GM12878 (cell line): ENCODE measurements around the gene FOXK2. TPM values are rescaled to one million over a fixed set of nuclear protein-coding genes. Genes with fewer than 3 reads are reported as not detected.

Experiments used
- ATAC-seq: fragments of 200-7000 bp; cut with Tn5 transposase; 3 replicates; pipeline ENCODE4 v1.9.1; 2020; ENCODE audit warnings: mild to moderate bottlenecking, moderate library complexity
- BruUV-seq: library from RNA; stranded (reverse); fragments of 400-500 nt; replicated peaks from 2 replicates; lab custom pipeline; 2021; lab: Mats Ljungman, UMichigan
- CTCF ChIA-PET: fragments of 300-600 bp; sonication (Branson Sonifier 250); formaldehyde crosslinking; extraction: SDS; loops from one replicate; lab custom pipeline; 2021; ENCODE audit warnings: inconsistent platforms; lab: Yijun Ruan, JAX
- POLR2A ChIA-PET: fragments of 350-600 bp; formaldehyde crosslinking; extraction: SDS; loops from one replicate; lab custom pipeline; 2021; ENCODE audit warnings: inconsistent platforms; lab: Charles Lee
- RAD21 ChIA-PET: fragments of 300-600 bp; sonication (Branson Sonifier 250); formaldehyde crosslinking; loops from one replicate; lab custom pipeline; 2023; ENCODE audit warnings: antibody characterized with exemption; ENCODE audit not compliant: unreplicated experiment; lab: Charles Lee
- SMC1A ChIA-PET: fragments of 300-600 bp; sonication (Branson Sonifier 250); formaldehyde crosslinking; loops from one replicate; lab custom pipeline; 2023; ENCODE audit not compliant: unreplicated experiment, uncharacterized antibody; lab: Charles Lee
- DNase-seq: peaks from one replicate; pipeline ENCODE4 v3.0.0-alpha.2; 2011; ENCODE audit warnings: low read depth, low spot score
- FAIRE-seq: peaks from 3 replicates; lab custom pipeline; 2011; peaks lifted over from hg19 to GRCh38; lab: Jason Lieb, UNC
- H2AFZ ChIP-seq: 2 replicates; pipeline ENCODE4 v1.6.0; 2011; ENCODE audit warnings: low read depth, low read length, control low read depth; ENCODE audit not compliant: control insufficient read depth
- H3K27ac ChIP-seq: 2 replicates; pipeline ENCODE4 v1.5.1; 2011; ENCODE audit warnings: control low read depth; ENCODE audit not compliant: control insufficient read depth, insufficient read depth
- H3K27me3 ChIP-seq, 2 experiments: replicated peaks in 1 of 2; 2 replicates each; pipeline versions ENCODE4 v1.6.0 to v1.6.1; 2011; ENCODE audit warnings: low read length in 1 of 2; ENCODE audit not compliant: control insufficient read depth in 2 of 2, insufficient read depth in 2 of 2
- H3K36me3 ChIP-seq, 2 experiments: 2 replicates each; pipeline ENCODE4 v1.5.1; 2011; ENCODE audit warnings: low read length in 1 of 2; ENCODE audit not compliant: control insufficient read depth in 2 of 2, insufficient read depth in 2 of 2
- H3K4me1 ChIP-seq: 2 replicates; pipeline ENCODE4 v1.6.1; 2011; ENCODE audit warnings: mild to moderate bottlenecking, low read length, moderate library complexity, mixed read lengths; ENCODE audit not compliant: control insufficient read depth, insufficient read depth
- H3K4me2 ChIP-seq: 2 replicates; pipeline ENCODE4 v1.6.0; 2011; ENCODE audit warnings: control low read depth; ENCODE audit not compliant: control insufficient read depth, insufficient read depth
- H3K4me3 ChIP-seq: fragments of 200-600 bp; sonication (generic); 2 replicates; pipeline ENCODE4 v1.5.1; 2016
- H3K79me2 ChIP-seq: 2 replicates; pipeline ENCODE4 v1.6.0; 2011; ENCODE audit warnings: low read length; ENCODE audit not compliant: control insufficient read depth, insufficient read depth
- H3K9ac ChIP-seq: 2 replicates; pipeline ENCODE4 v1.8.0; 2011; ENCODE audit warnings: low read length, control low read depth, mixed read lengths; ENCODE audit not compliant: control insufficient read depth, insufficient read depth
- H3K9me3 ChIP-seq: replicated peaks from 3 replicates; pipeline ENCODE4 v1.5.1; 2011; ENCODE audit warnings: mild to moderate bottlenecking, low read length; ENCODE audit not compliant: control insufficient read depth, insufficient read depth
- H4K20me1 ChIP-seq: 2 replicates; pipeline ENCODE4 v1.6.0; 2011; ENCODE audit not compliant: control insufficient read depth, insufficient read depth
- FOXM1 ChIP-seq: IDR thresholded peaks from 2 replicates; pipeline ENCODE4 v1.6.1; 2012; ENCODE audit warnings: low read depth, mild to moderate bottlenecking, inconsistent platforms, low read length, moderate library complexity
- POLR2A ChIP-seq: IDR thresholded peaks from 2 replicates; pipeline ENCODE4 v1.6.1; 2011; ENCODE audit warnings: low read depth, mild to moderate bottlenecking, low read length
- TCF12 ChIP-seq: IDR thresholded peaks from 2 replicates; pipeline ENCODE4 v1.6.1; 2011; ENCODE audit warnings: low read depth, mild to moderate bottlenecking, low read length
- TCF3 ChIP-seq: IDR thresholded peaks from 2 replicates; pipeline ENCODE4 v1.6.1; 2012; ENCODE audit warnings: low read depth, mild to moderate bottlenecking, low read length, borderline replicate concordance; ENCODE audit not compliant: insufficient read depth
- WGBS: methylation state at CpG from one replicate; pipeline ENCODE4 v1.1.6; 2016; ENCODE audit warnings: low lambda C conversion rate; ENCODE audit not compliant: insufficient replicate concordance, insufficient coverage; ENCODE audit errors: missing lambda C conversion rate; 5-methylcytosine and 5-hydroxymethylcytosine counted together
- in situ Hi-C: fragments of 300-500 bp; cut with MboI; formaldehyde crosslinking; loops from 9 replicates; pipeline ENCODE4 v1.14.3; 2018; ENCODE audit warnings: mixed read lengths
- intact Hi-C: fragments of 100-400 bp; cut with micrococcal nuclease; formaldehyde crosslinking; loops from one replicate; pipeline ENCODE4 v1.14.2; 2022; ENCODE audit not compliant: unreplicated experiment
- polyA plus RNA-seq, 11 experiments: library from polyadenylated mRNA; depleted of rRNA in 4 of 11; unstranded in 6 of 11; stranded (reverse) in 5 of 11; fragments of >200 nt; fragmentation: Nextera tagmentation in 4 of 11; fragmentation: Illumina TruSeq in 1 of 11; extraction: Ambion mirVana in 4 of 11; extraction: Trizol in 1 of 11; gene quantifications; 1 replicate in 1 of 11; 2 replicates in 10 of 11; pipeline versions ENCODE4 v1.2.1 to v1.2.3, GENCODE V29; 2011 to 2016; ENCODE audit warnings: inconsistent platforms in 2 of 11, missing spikeins in 2 of 11, low read depth in 1 of 11
- total RNA-seq, 4 experiments: library from RNA; depleted of rRNA in 3 of 4; stranded (reverse); fragments of >200 nt in 3 of 4; fragmentation: Illumina TruSeq in 1 of 4; extraction: Trizol in 1 of 4; gene quantifications; 2 replicates each; pipeline versions ENCODE4 v1.2.1 to v1.2.3, GENCODE V29; 2013 to 2021
- TF ChIP-seq, protein P1 (sequence below): fragments of 450-650 bp; IDR thresholded peaks from 2 replicates; pipeline ENCODE4 v1.6.1; 2018; ENCODE audit warnings: borderline replicate concordance, mild to moderate bottlenecking; ENCODE audit not compliant: partially characterized antibody

Gene FOXK2
- total and polyA plus RNA-seq, 10 of the 15 experiments (the other 5 are each of a cell fraction or from before 2014, with no cell fraction given): 2.4 to 56.8 (median 34.4) TPM

DNA sequence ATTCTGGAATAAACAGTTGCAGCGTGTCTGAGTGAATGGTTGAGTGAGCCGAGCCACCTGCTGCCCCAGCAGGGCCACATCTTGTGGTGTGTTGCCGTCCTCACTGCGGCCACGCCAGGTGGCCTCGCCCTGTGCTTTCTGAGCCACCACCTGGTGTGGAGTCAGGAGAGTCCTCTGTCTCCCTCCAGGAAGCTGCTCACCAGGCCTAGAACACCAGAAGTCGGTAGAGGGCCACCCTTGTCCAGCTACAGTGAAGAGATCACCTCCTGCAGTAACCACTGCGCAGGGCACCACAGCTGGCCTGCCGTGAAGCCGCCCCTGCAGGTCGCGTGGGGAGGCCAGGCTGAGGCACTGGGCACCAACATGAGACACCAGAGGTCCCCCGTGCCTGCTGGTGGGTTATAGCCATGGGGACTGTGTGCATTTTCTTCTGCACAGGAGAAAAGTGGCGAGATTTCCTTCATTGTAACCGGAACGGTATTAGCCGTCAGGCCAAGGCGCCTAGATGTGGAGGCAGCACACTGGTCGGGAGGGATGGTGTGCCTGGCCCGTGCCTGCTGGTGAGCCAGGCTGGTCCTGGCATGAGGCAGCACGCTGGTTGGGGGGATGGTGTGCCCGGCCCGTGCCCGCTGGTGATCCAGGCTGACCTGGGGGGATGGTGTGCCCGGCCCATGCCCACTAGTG, 28.9 kb upstream of the FOXK2 start:
- no peaks in the 10 kb centered on the region for H3K9me3 ChIP-seq
- no peak overlapping the region for H3K4me3 ChIP-seq
- ChIA-PET SMC1A (no interaction called here), RAD21 (no interaction called here), POLR2A (no interaction called here), CTCF (interaction anchor here (0.7 kb wide), 1 partner anchor 61 kb away, joined by 3 read pairs; no protein-coding TSS in a partner anchor)
- no peak overlapping the region for H3K4me2 ChIP-seq
- intact Hi-C loops (loop anchor here (5.0 kb wide), 1 partner anchor 138 kb away; no protein-coding TSS in a partner anchor), in situ Hi-C loops (no loop called here)
- H4K20me1 ChIP-seq: no peaks in the 10 kb centered on the region
- H3K27ac ChIP-seq: no peak overlapping the region
- no peak overlapping the region for H3K9ac ChIP-seq
- DNase-seq (no peak), ATAC-seq (no peak), FAIRE-seq (no peak)
- H3K4me1 ChIP-seq: peaks cover 7% of the 10 kb centered on the region
- BruUV-seq: no TSS peak
- H3K79me2 ChIP-seq: no peaks in the 10 kb centered on the region
- TF ChIP-seq POLR2A (0 out of 2 replicates have a peak, but pooled peaks have one; percentile 14), TCF3 (peak; percentile 83), TCF12 (peak; percentile 86), FOXM1 (no peak)
- TF ChIP-seq, protein P1, sequence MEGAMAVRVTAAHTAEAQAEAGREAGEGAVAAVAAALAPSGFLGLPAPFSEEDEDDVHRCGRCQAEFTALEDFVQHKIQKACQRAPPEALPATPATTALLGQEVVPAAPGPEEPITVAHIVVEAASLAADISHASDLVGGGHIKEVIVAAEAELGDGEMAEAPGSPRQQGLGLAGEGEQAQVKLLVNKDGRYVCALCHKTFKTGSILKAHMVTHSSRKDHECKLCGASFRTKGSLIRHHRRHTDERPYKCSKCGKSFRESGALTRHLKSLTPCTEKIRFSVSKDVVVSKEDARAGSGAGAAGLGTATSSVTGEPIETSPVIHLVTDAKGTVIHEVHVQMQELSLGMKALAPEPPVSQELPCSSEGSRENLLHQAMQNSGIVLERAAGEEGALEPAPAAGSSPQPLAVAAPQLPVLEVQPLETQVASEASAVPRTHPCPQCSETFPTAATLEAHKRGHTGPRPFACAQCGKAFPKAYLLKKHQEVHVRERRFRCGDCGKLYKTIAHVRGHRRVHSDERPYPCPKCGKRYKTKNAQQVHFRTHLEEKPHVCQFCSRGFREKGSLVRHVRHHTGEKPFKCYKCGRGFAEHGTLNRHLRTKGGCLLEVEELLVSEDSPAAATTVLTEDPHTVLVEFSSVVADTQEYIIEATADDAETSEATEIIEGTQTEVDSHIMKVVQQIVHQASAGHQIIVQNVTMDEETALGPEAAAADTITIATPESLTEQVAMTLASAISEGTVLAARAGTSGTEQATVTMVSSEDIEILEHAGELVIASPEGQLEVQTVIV: no peak
- peaks cover 5 to 10% of the 10 kb centered on the region in 2 experiments; a peak in 3 of 4 replicates for H3K36me3 ChIP-seq
- H2AFZ ChIP-seq: no peak overlapping the region
- no peaks in the 10 kb centered on the region for H3K27me3 ChIP-seq
- 83% methylated on average over 25 of the region's 25 CpGs for WGBS
